Stomach (tissue), 9 donors: ENCODE results near the gene MS4A15. TPM values are rescaled to one million over a fixed set of nuclear protein-coding genes. Genes with fewer than 3 reads are reported as not detected.
A peak's percentile ranks its signal among the peaks of the same experiment; 100 is the strongest.

Experiments
- DNase-seq, 2 donors: peaks; one replicate each; pipeline versions ENCODE4 v3.0.0 to v3.0.0-alpha.2; 2013 to 2019
- H3K27ac ChIP-seq, 5 donors: fragments of 200-600 bp in 4 of 5; sonication (generic) in 4 of 5; one replicate each; pipeline ENCODE4 v1.5.1; 2013 to 2019; ENCODE audit warnings: mild to moderate bottlenecking in 1 of 5, moderate library complexity in 1 of 5
- H3K27me3 ChIP-seq, 3 donors: fragments of 200-600 bp; sonication (generic); one replicate each; pipeline ENCODE4 v1.5.1; 2017 to 2019; ENCODE audit warnings: mixed run types in 1 of 3
- H3K36me3 ChIP-seq, 4 donors: fragments of 200-600 bp; sonication (generic); 1 replicate in 3 of 4; 2 replicates in 1 of 4; pipeline ENCODE4 v1.5.1; 2016 to 2019
- H3K4me1 ChIP-seq, 4 donors: fragments of 200-600 bp; sonication (generic); one replicate each; pipeline ENCODE4 v1.5.1; 2016 to 2019
- H3K4me3 ChIP-seq, 4 donors: fragments of 200-600 bp; sonication (generic) in 3 of 4; one replicate each; pipeline ENCODE4 v1.5.1; 2016 to 2019; ENCODE audit warnings: mild to moderate bottlenecking in 1 of 4
- H3K9me3 ChIP-seq, 4 donors: fragments of 200-600 bp; sonication (generic); one replicate each; pipeline ENCODE4 v1.5.1; 2016 to 2019
- EP300 ChIP-seq: sonication (generic); formaldehyde crosslinking; IDR thresholded peaks from one replicate; pipeline ENCODE4 v1.6.1; 2017; ENCODE audit warnings: antibody characterized with exemption
- POLR2A ChIP-seq, 4 donors: fragments of 450-650 bp; IDR thresholded peaks; one replicate each; pipeline ENCODE4 v1.6.1; 2016; ENCODE audit warnings: antibody characterized with exemption in 4 of 4, control low read depth in 2 of 4, mild to moderate bottlenecking in 1 of 4, moderate library complexity in 1 of 4
- POLR2AphosphoS5 ChIP-seq, 3 donors: sonication (generic); formaldehyde crosslinking; IDR thresholded peaks; one replicate each; pipeline ENCODE4 v1.6.1; 2016; ENCODE audit warnings: antibody characterized with exemption in 3 of 3
- WGBS, 5 donors: extraction: QIAGEN DNeasy Blood & Tissue Kit in 3 of 5; methylation state at CpG; one replicate each; pipeline versions ENCODE4 v1.1.5 to v1.1.7; 2013 to 2018; 5-methylcytosine and 5-hydroxymethylcytosine counted together
- intact Hi-C: fragments of 100-400 bp; cut with DNase I; formaldehyde crosslinking; loops from one replicate; pipeline ENCODE4 v1.15.1; 2023; ENCODE audit warnings: low total_unique reads
- polyA plus RNA-seq, 3 donors: library from polyadenylated mRNA; stranded (reverse); fragments of 200-250 nt; gene quantifications; one replicate each; pipeline ENCODE4 v1.2.3, GENCODE V29; 2013
- total RNA-seq, 5 donors: library from RNA; depleted of rRNA; stranded (reverse); fragments of >200 nt; gene quantifications; one replicate each; pipeline versions ENCODE4 v1.1.0 to v1.2.3, GENCODE V29; 2014 to 2016
- TF ChIP-seq, protein P1 (sequence below), 7 experiments: fragments of 450-650 bp in 4 of 7; fragments of 200-600 bp in 3 of 7; sonication (generic) in 3 of 7; IDR thresholded peaks; one replicate each; pipeline ENCODE4 v1.5.1; 2016 to 2019; ENCODE audit warnings: antibody characterized with exemption in 7 of 7, control low read depth in 2 of 7, mild to moderate bottlenecking in 1 of 7
- donor health status: healthy with polysubstance abuse.
- donor health status: Bipolar disorder and iron deficiency.
- donor health status: healthy.

MS4A15 gene
- total and polyA plus RNA-seq, 8 donors = not detected

DNA sequence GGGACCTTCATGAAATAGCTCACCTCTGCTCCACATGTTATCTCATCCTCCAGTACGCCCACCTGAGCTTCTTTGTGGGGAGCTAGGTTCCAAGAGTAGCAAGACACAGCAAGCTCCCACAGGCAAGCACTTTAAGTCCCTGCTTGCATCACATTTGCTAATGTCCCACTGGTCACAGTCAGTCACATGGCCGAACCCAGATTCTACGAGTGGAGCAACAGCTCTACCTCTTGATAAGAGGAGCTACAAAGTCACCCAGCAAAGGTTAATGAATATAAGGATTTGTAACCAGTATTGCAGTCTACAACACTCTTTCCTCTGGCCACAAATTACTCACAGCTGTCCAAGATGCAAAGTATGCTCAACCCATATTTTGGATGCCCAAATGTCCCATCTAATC is 15.2 kb upstream of the MS4A15 start:
- no peak overlapping the region for H3K27ac ChIP-seq

DNA sequence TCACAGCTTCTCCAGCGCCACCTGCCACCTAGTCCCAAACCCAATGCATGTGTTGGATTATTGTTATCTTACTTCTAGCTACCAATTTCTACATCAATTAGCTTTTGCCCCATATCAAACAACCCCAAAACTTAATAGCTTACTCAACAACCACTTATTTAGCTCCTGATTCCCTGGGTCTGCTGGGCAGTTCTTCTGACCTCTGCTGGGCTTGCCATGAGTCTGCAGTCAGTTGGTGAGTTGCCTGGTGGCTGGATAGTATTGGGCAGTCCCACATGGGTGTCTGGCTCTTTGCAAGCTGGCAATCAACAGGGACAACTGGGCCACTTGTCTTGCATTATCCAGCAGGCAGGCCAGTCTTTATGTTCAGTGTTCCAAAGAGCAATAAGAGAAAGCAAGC is 13.6 kb upstream of the MS4A15 start:
- no peaks in the 10 kb centered on the region for H3K4me1 ChIP-seq
- no peaks in the 10 kb centered on the region for H3K27me3 ChIP-seq
- H3K36me3 ChIP-seq = no peaks in the 10 kb centered on the region
- H3K9me3 ChIP-seq = peaks cover 0 to 7% (median 0%) of the 10 kb centered on the region in 4 donors
- H3K4me3 ChIP-seq = no peak overlapping the region
- DNase-seq = peak in 1 of 2 donors; percentile 35
- intact Hi-C loops = no loop called here
- 47 to 74% (median 65%) methylated on average over 1 of the region's 1 CpG for WGBS, 5 donors
- no peak for TF ChIP-seq POLR2AphosphoS5 (IDR thresholded peaks at IDR 0.05)
- H3K27ac ChIP-seq = no peak overlapping the region

More for the DNA sequence above, 15.2 kb upstream of the MS4A15 start:
- H3K36me3 ChIP-seq = no peaks in the 10 kb centered on the region
- no peaks in the 10 kb centered on the region for H3K27me3 ChIP-seq
- 79 to 89% (median 83%) methylated on average over 3 of the region's 3 CpGs for WGBS, 5 donors
- H3K4me1 ChIP-seq = no peaks in the 10 kb centered on the region
- intact Hi-C loops = no loop called here
- TF ChIP-seq POLR2A (IDR thresholded peaks at IDR 0.05) (no peak), POLR2AphosphoS5 (IDR thresholded peaks at IDR 0.05) (no peak), EP300 (no peak)
- TF ChIP-seq, protein P1, sequence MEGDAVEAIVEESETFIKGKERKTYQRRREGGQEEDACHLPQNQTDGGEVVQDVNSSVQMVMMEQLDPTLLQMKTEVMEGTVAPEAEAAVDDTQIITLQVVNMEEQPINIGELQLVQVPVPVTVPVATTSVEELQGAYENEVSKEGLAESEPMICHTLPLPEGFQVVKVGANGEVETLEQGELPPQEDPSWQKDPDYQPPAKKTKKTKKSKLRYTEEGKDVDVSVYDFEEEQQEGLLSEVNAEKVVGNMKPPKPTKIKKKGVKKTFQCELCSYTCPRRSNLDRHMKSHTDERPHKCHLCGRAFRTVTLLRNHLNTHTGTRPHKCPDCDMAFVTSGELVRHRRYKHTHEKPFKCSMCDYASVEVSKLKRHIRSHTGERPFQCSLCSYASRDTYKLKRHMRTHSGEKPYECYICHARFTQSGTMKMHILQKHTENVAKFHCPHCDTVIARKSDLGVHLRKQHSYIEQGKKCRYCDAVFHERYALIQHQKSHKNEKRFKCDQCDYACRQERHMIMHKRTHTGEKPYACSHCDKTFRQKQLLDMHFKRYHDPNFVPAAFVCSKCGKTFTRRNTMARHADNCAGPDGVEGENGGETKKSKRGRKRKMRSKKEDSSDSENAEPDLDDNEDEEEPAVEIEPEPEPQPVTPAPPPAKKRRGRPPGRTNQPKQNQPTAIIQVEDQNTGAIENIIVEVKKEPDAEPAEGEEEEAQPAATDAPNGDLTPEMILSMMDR (IDR thresholded peaks at IDR 0.05) = no peak
- DNase-seq = no peak
- no peak overlapping the region for H3K4me3 ChIP-seq
- H3K9me3 ChIP-seq = peaks cover 0 to 7% (median 0%) of the 10 kb centered on the region in 4 donors

DNA sequence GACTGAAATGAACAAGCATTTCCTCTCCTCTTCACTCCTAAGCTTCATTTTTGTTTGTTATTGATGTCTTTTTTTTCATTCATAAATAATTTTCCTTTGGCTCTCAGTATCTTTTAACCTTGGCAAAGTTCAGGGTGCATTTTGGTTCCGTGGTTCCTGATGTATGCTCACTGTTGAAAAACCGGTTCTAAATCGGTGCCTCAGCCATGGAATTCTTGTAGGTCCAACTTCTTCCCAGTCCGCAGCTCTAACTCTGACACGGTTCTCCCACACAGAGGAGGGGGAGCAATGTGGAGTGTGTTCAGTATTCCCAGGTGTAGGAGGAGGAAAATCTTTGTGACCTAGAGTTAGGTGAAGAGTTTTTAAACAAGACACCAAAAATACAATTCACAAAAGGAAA is 12.6 kb upstream of the MS4A15 start:
- no peak for DNase-seq
- no peaks in the 10 kb centered on the region for H3K4me1 ChIP-seq
- no peak overlapping the region for H3K4me3 ChIP-seq
- H3K27me3 ChIP-seq = peaks cover 0 to under 1% (median 0%) of the 10 kb centered on the region in 3 donors
- no peaks in the 10 kb centered on the region for H3K36me3 ChIP-seq
- H3K9me3 ChIP-seq = peaks cover 0 to 7% (median 0%) of the 10 kb centered on the region in 4 donors
- H3K27ac ChIP-seq = no peak overlapping the region
- no peak for TF ChIP-seq EP300
- TF ChIP-seq, protein P1 (IDR thresholded peaks at IDR 0.05) = no peak
- TF ChIP-seq POLR2AphosphoS5 (IDR thresholded peaks at IDR 0.05) = no peak
- no peak for TF ChIP-seq POLR2A (IDR thresholded peaks at IDR 0.05)
- 52 to 91% (median 76%) methylated on average over 5 of the region's 5 CpGs for WGBS, 5 donors
- intact Hi-C loops = no loop called here

DNA sequence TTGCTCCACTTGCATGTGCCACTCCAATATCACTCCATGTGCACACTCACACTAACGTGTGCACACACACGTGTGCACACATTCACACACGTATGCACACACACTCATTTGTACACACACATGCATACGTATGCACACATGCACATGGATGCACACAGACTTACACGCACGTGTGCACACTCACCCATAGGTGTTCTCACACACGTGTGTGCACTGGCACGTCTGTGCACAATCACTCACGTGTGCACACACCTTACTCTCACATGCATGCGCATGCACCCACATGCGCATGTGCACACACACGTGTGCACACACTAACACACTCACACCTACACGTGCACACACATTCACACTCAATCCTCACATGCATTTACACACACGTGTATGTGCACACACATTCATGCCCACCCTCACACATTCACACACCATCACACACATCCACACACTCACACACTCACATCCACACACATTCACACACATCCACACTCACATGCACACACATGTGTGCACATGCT is 9.3 kb upstream of the MS4A15 start:
- no peaks in the 10 kb centered on the region for H3K4me1 ChIP-seq
- peaks cover 0 to 22% (median 0%) of the 10 kb centered on the region in 3 donors for H3K27me3 ChIP-seq
- no peak overlapping the region for H3K27ac ChIP-seq
- no peak for DNase-seq
- intact Hi-C loops = no loop called here
- no peak overlapping the region for H3K4me3 ChIP-seq
- no peaks in the 10 kb centered on the region for H3K36me3 ChIP-seq
- WGBS, 5 donors = 95 to 97% (median 97%) methylated on average over 11 to 14 of the region's 14 CpGs
- peaks cover 0 to 2% (median 0%) of the 10 kb centered on the region in 4 donors for H3K9me3 ChIP-seq
- TF ChIP-seq EP300 (no peak), POLR2A (IDR thresholded peaks at IDR 0.05) (peak in 1 of 4 donors; percentile 38)

DNA sequence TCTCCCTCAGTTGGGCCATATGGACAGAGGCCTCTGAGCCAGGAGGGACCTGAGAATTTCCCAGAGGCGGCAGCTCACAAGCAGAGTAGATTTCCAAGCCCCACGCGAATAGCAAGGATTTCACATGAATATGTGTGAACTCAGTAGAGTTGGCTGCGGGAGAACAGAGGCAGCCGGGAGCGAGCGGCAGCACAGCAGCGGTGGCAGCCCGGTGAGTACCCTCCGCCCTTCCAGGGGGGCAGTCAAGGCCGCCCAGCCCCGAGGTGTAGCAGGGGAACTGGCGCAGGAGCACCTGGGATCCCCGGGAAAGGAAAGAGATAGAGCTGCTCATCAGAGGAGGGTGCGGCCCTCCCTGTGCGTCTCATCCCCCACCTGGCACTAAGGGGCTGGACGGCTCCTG is 8.4 kb upstream of the MS4A15 start:
- TF ChIP-seq POLR2AphosphoS5 (IDR thresholded peaks at IDR 0.05) = no peak
- TF ChIP-seq, protein P1 (IDR thresholded peaks at IDR 0.05) = no peak
- no peak for TF ChIP-seq POLR2A (IDR thresholded peaks at IDR 0.05)
- no peak for TF ChIP-seq EP300
- WGBS, 5 donors = 86 to 92% (median 89%) methylated on average over 17 of the region's 17 CpGs
- intact Hi-C loops = no loop called here

More for the DNA sequence above, 8.4 kb upstream of the MS4A15 start:
- Histone ChIP-seq H3K9me3 (no peaks in the 10 kb centered on the region), H3K36me3 (no peaks in the 10 kb centered on the region), H3K27ac (no peak overlapping the region), H3K4me1 (no peaks in the 10 kb centered on the region), H3K4me3 (no peak overlapping the region), H3K27me3 (peaks cover 0 to 22% (median 0%) of the 10 kb centered on the region in 3 donors)
- DNase-seq = no peak
